K562 (cell line): Measurements from ENCODE around the gene ELOVL7. TPM values are rescaled to one million over a fixed set of nuclear protein-coding genes. Genes with fewer than 3 reads are reported as not detected.
"Not testable (repeated sequence)": the region's sequence is repeated elsewhere in the genome, so short reads cannot be mapped to it uniquely, and the experiment has no call there.

Source experiments
- ATAC-seq: fragments of 200-7000 bp; cut with Tn5 transposase; 3 replicates; pipeline ENCODE4 v1.9.1; 2020; ENCODE audit warnings: moderate library complexity
- BruUV-seq: library from RNA; stranded (reverse); fragments of 400-500 nt; replicated peaks from 2 replicates; lab custom pipeline; 2021; lab: Mats Ljungman, UMichigan
- CTCF ChIA-PET: fragments of 300-600 bp; formaldehyde crosslinking; extraction: SDS; loops from one replicate; lab custom pipeline; 2021; ENCODE audit warnings: low intra/inter-chr PET ratio; lab: Yijun Ruan, JAX
- POLR2A ChIA-PET: fragments of 300-600, 350-650 bp; sonication (Branson Sonifier 250); formaldehyde crosslinking; extraction: SDS; loops from one replicate; lab custom pipeline; 2021; ENCODE audit warnings: antibody characterized with exemption, inconsistent platforms; lab: Yijun Ruan, JAX
- DNase-seq, 4 experiments: peaks; one replicate each; pipeline versions ENCODE4 v3.0.0 to v3.0.0-alpha.2; 2011 to 2018; ENCODE audit warnings: low spot score in 3 of 4, mixed read lengths in 3 of 4; ENCODE audit errors: extremely low read depth in 1 of 4
- FAIRE-seq: peaks from 2 replicates; lab custom pipeline; 2011; peaks lifted over from hg19 to GRCh38; lab: Jason Lieb, UNC
- H2AFZ ChIP-seq: 2 replicates; pipeline ENCODE4 v1.6.0; 2011; ENCODE audit warnings: low read depth, low read length, control low read depth, inconsistent platforms
- H3K27ac ChIP-seq: fragments of 200-600 bp; 3 replicates; pipeline ENCODE4 v1.8.0; 2011; ENCODE audit warnings: low read depth, mild to moderate bottlenecking, control low read depth, inconsistent platforms, low read length, moderate library complexity, mixed read lengths; ENCODE audit errors: extremely low read depth
- H3K27me3 ChIP-seq, 2 experiments: fragments of 300-600 bp in 1 of 2; 2 replicates in 1 of 2; 3 replicates in 1 of 2; pipeline versions ENCODE4 v1.6.0 to v1.8.0; 2011; ENCODE audit warnings: inconsistent platforms in 2 of 2, low read length in 2 of 2, mild to moderate bottlenecking in 1 of 2, mixed read lengths in 1 of 2, moderate library complexity in 1 of 2; ENCODE audit not compliant: control insufficient read depth in 2 of 2, insufficient read depth in 2 of 2
- H3K36me3 ChIP-seq: fragments of 300-600 bp; 3 replicates; pipeline ENCODE4 v1.8.0; 2011; ENCODE audit warnings: mild to moderate bottlenecking, low read length, inconsistent platforms; ENCODE audit not compliant: control insufficient read depth, insufficient read depth
- H3K4me1 ChIP-seq, 2 experiments: fragments of 200-600 bp in 1 of 2; replicated peaks in 1 of 2; 2 replicates in 1 of 2; 3 replicates in 1 of 2; pipeline versions ENCODE4 v1.5.1 to v1.8.0; 2011; ENCODE audit warnings: inconsistent platforms in 2 of 2, low read length in 2 of 2, mild to moderate bottlenecking in 1 of 2, mixed read lengths in 1 of 2, moderate library complexity in 1 of 2; ENCODE audit not compliant: control insufficient read depth in 2 of 2, insufficient read depth in 2 of 2
- H3K4me2 ChIP-seq: 2 replicates; pipeline ENCODE4 v1.6.1; 2011; ENCODE audit warnings: low read length, control low read depth, inconsistent platforms, mixed read lengths; ENCODE audit not compliant: insufficient read depth
- H3K4me3 ChIP-seq: fragments of 200-600 bp; sonication (generic), shearing (Covaris generic); 2 replicates; pipeline ENCODE4 v1.5.1; 2016; ENCODE audit warnings: control low read depth, inconsistent platforms
- H3K79me2 ChIP-seq: fragments of 200-600 bp; 3 replicates; pipeline ENCODE4 v1.8.0; 2011; ENCODE audit warnings: low read length, inconsistent platforms; ENCODE audit not compliant: control insufficient read depth, insufficient read depth
- H3K9ac ChIP-seq, 2 experiments: 2 replicates each; pipeline versions ENCODE4 v1.6.0 to v1.6.1; 2011; ENCODE audit warnings: low read depth in 2 of 2, low read length in 2 of 2, control low read depth in 1 of 2, inconsistent platforms in 1 of 2, mild to moderate bottlenecking in 1 of 2, mixed read lengths in 1 of 2; ENCODE audit not compliant: insufficient read depth in 1 of 2
- H3K9me1 ChIP-seq: one replicate; pipeline ENCODE4 v1.6.0; 2011; ENCODE audit warnings: inconsistent platforms, mild to moderate bottlenecking, low read length, moderate library complexity; ENCODE audit not compliant: control insufficient read depth, insufficient read depth
- H3K9me3 ChIP-seq: replicated peaks from 2 replicates; pipeline ENCODE4 v1.5.1; 2011; ENCODE audit warnings: low read depth, low read length, inconsistent platforms; ENCODE audit not compliant: control insufficient read depth, insufficient read depth
- H4K20me1 ChIP-seq: replicated peaks from 2 replicates; pipeline ENCODE4 v1.6.1; 2011; ENCODE audit warnings: low read length, inconsistent platforms, mixed read lengths; ENCODE audit not compliant: control insufficient read depth, insufficient read depth
- CEBPB ChIP-seq: fragments of 450-650 bp; IDR thresholded peaks from 2 replicates; pipeline ENCODE4 v1.6.1; 2016; ENCODE audit warnings: missing genetic modification characterization, missing compliant biosample characterization
- CEBPG ChIP-seq, 3 experiments: fragments of 200-800 bp in 1 of 3; sonication (Bioruptor generic) in 1 of 3; sonication (generic) in 1 of 3; formaldehyde crosslinking in 1 of 3; IDR thresholded peaks in 2 of 3; conservative IDR thresholded peaks in 1 of 3; 2 replicates each; pipeline versions ENCODE4 v1.6.1 to v1.8.0; 2016 to 2022; ENCODE audit warnings: missing compliant biosample characterization in 2 of 3, missing genetic modification characterization in 2 of 3, mild to moderate bottlenecking in 1 of 3, missing genetic modification reagents in 1 of 3
- SMAD4 ChIP-seq: fragments of 250-450 bp; sonication (Bioruptor Pico); conservative IDR thresholded peaks from 2 replicates; pipeline ENCODE4 v1.8.0; 2021; ENCODE audit warnings: inconsistent platforms, mild to moderate bottlenecking, moderate library complexity
- WGBS: fragments of 100-300 bp; shearing (Covaris generic); methylation state at CpG from one replicate; pipeline ENCODE4 v1.1.6; 2016; ENCODE audit warnings: low coverage, mixed read lengths; ENCODE audit not compliant: insufficient coverage; ENCODE audit errors: missing lambda C conversion rate; 5-methylcytosine and 5-hydroxymethylcytosine counted together
- in situ Hi-C: fragments of 300-500 bp; cut with MboI; formaldehyde crosslinking; loops from 4 replicates; pipeline ENCODE4 v1.15.0; 2018; ENCODE audit warnings: inconsistent platforms, mixed read lengths
- intact Hi-C: fragments of 100-400 bp; cut with micrococcal nuclease; formaldehyde crosslinking; loops from 2 replicates; pipeline ENCODE4 v1.14.2; 2022
- polyA plus RNA-seq, 8 experiments: library from polyadenylated mRNA; depleted of rRNA in 4 of 8; stranded (reverse) in 5 of 8; unstranded in 3 of 8; fragments of >200 nt; fragmentation: Nextera tagmentation in 2 of 8; fragmentation: Illumina TruSeq in 1 of 8; extraction: Ambion mirVana in 2 of 8; extraction: Trizol in 1 of 8; gene quantifications; 2 replicates each; pipeline versions ENCODE4 v1.2.1 to v1.2.3, GENCODE V29; 2011 to 2014; ENCODE audit warnings: inconsistent platforms in 1 of 8, missing spikeins in 1 of 8
- total RNA-seq, 7 experiments: library from RNA; depleted of rRNA in 6 of 7; stranded (reverse); fragments of >200 nt in 6 of 7; fragmentation: Illumina TruSeq in 2 of 7; extraction: Trizol in 2 of 7; gene quantifications; 2 replicates each; pipeline versions ENCODE4 v1.2.1 to v1.2.3, GENCODE V29; 2011 to 2021; ENCODE audit warnings: low replicate concordance in 1 of 7
- TF ChIP-seq, protein P1 (sequence below), 2 experiments: fragments of 450-650 bp in 1 of 2; sonication (generic) in 1 of 2; formaldehyde crosslinking in 1 of 2; IDR thresholded peaks in 1 of 2; conservative IDR thresholded peaks in 1 of 2; 2 replicates each; pipeline versions ENCODE4 v1.6.1 to v1.8.1; 2016 to 2023; ENCODE audit warnings: mild to moderate bottlenecking in 2 of 2, moderate library complexity in 2 of 2, inconsistent platforms in 1 of 2, missing genetic modification reagents in 1 of 2

The ELOVL7 gene
- total and polyA plus RNA-seq, 9 of the 15 experiments (the other 6 are each of a cell fraction or from before 2014, with no cell fraction given), result 4.5 to 12.3 (median 6.9) TPM

DNA sequence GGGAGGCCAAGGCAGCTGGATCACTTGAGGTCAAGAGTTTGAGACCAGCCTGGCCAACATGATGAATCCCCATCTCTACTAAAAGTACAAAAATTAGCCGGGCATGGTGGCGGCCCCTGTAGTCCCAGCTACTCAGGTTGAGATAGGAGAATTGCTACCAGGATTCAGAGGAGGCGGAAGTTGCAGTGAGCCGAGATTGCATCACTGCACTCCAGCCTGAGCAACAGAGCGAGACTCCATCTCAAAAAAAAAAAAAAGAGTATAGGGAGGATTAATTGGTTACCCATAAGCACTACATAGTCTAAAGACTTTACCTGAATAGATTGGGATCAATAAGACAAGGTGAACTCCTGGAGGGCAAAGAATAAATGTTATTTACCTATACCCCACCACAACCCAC, 27.9 kb downstream of the ELOVL7 start:
- in situ Hi-C loops, H2AFZ ChIP-seq, H4K20me1 ChIP-seq, ATAC-seq, H3K4me3 ChIP-seq, H3K9me1 ChIP-seq, H3K9me3 ChIP-seq, H3K79me2 ChIP-seq, H3K27me3 ChIP-seq, H3K27ac ChIP-seq, FAIRE-seq, intact Hi-C loops, H3K36me3 ChIP-seq, H3K4me2 ChIP-seq, DNase-seq, H3K9ac ChIP-seq, CTCF ChIA-PET, BruUV-seq: not testable (repeated sequence)
- H3K4me1 ChIP-seq, result peaks cover 0 to 15% of the 10 kb centered on the region in 2 experiments; a peak in 3 of 5 replicates
- 62% methylated on average over 4 of the region's 5 CpGs for WGBS
- TF ChIP-seq, protein P1, sequence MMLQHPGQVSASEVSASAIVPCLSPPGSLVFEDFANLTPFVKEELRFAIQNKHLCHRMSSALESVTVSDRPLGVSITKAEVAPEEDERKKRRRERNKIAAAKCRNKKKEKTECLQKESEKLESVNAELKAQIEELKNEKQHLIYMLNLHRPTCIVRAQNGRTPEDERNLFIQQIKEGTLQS (IDR thresholded peaks at IDR 0.05), result peak; percentile 57; the same call in 1 of the 2 replicates
- TF ChIP-seq, protein P1 (CRISPR knock-in tag; conservative IDR thresholded peaks at IDR 0.05), result not testable (repeated sequence)
- TF ChIP-seq CEBPB (tag), result 0 out of 2 replicates have a peak, but pooled peaks have one; percentile 16
- TF ChIP-seq CEBPG (CRISPR knock-in tag; IDR thresholded peaks at IDR 0.05), result peak; percentile 21; the same call in 1 of the 2 replicates
- 0 out of 4 replicates have a peak, but pooled peaks of 1 of the 2 experiments have one; percentile 28 for TF ChIP-seq CEBPG (tag; conservative IDR thresholded peaks at IDR 0.05 in 1 of 2, IDR thresholded peaks at IDR 0.05 in 1 of 2)
- TF ChIP-seq SMAD4 (CRISPR knock-in tag), result peak; percentile 44; the same call in 1 of the 2 replicates
- POLR2A ChIA-PET, result interaction anchor here (1.0 kb wide), 1 partner anchor 15 kb away, joined by 3 read pairs; no protein-coding TSS in a partner anchor
